Fibroblast of the aortic adventitia (primary cell): ENCODE data around the gene PLEKHM2. TPM values are rescaled to one million over a fixed set of nuclear protein-coding genes. Genes with fewer than 3 reads are reported as not detected.
A peak's percentile ranks its signal among the peaks of the same experiment; 100 is the strongest.
"Not testable (repeated sequence)": the region's sequence is repeated elsewhere in the genome, so short reads cannot be mapped to it uniquely, and the experiment has no call there.

Source experiments
- DNase-seq: peaks from one replicate; pipeline ENCODE4 v3.0.0-alpha.2; 2010; ENCODE audit warnings: low read depth
- H3K4me3 ChIP-seq: 2 replicates; pipeline ENCODE4 v1.5.1; 2011; ENCODE audit warnings: low read depth, mild to moderate bottlenecking, control low read depth, low read length, moderate library complexity
- total RNA-seq: library from RNA; depleted of rRNA; stranded (reverse); fragments of >200 nt; gene quantifications from 2 replicates; pipeline ENCODE4 v1.2.3, GENCODE V29; 2012; ENCODE audit warnings: low replicate concordance
- TF ChIP-seq, protein P1 (sequence below): IDR thresholded peaks from 2 replicates; pipeline ENCODE4 v1.5.1; 2011; ENCODE audit warnings: mild to moderate bottlenecking, low read length, control low read depth, inconsistent platforms; ENCODE audit not compliant: insufficient read depth

Gene PLEKHM2
- total RNA-seq, 1 donor = 76.5 TPM

DNA sequence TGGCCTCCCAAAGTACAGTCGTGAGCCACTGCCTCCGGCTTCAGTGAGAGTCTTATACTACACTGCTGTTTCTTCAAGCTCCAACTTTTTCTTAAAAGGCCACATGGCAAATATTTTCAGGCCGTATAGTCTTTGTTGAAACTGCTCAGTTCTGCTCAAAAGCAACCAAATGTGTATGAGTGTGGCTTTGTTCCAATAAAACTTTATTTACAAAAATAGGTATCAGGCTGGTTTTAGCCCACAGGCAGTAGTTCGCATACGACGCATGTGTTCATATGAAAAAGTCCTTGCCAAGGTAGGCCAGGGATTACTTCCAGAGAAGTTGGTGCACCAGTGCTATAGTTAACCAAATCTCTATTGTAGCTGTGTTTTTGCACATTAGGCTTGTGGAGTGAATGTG is 6.2 kb downstream of the PLEKHM2 start:
- DNase-seq = no peak
- TF ChIP-seq, protein P1, sequence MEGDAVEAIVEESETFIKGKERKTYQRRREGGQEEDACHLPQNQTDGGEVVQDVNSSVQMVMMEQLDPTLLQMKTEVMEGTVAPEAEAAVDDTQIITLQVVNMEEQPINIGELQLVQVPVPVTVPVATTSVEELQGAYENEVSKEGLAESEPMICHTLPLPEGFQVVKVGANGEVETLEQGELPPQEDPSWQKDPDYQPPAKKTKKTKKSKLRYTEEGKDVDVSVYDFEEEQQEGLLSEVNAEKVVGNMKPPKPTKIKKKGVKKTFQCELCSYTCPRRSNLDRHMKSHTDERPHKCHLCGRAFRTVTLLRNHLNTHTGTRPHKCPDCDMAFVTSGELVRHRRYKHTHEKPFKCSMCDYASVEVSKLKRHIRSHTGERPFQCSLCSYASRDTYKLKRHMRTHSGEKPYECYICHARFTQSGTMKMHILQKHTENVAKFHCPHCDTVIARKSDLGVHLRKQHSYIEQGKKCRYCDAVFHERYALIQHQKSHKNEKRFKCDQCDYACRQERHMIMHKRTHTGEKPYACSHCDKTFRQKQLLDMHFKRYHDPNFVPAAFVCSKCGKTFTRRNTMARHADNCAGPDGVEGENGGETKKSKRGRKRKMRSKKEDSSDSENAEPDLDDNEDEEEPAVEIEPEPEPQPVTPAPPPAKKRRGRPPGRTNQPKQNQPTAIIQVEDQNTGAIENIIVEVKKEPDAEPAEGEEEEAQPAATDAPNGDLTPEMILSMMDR = no peak
- no peak overlapping the region for H3K4me3 ChIP-seq

DNA sequence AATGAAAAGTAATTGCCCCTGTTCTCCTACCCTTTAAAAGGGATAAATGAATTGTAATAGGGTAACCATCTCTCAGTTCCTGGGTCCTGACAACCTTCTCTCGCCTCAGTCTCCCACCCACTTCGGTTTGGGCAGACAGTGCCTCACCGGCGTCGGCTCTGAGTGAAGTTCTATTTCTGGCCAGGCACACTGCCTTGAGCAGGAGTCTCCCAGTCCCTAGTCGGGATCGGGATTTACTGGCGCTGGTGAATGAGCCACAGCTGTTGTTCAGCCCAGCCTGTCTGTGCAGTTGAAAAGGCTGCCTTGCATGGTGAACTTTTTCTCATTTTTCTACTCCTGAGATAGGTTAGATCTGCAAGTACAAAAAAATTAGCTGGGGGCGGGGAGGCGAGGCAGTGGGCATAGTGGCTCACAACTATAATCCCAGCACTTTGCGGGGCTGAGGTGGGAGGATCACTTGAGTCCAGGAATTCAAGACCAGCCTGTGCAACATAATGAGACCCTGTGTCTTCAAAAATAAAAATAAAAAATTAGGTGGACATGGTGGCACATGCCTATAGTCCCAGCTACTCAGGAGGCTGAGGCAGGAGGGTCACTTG is 7.4 kb downstream of the PLEKHM2 start:
- DNase-seq = peak; percentile 59
- TF ChIP-seq, protein P1 = no peak
- no peak overlapping the region for H3K4me3 ChIP-seq

GRCh38 chr1:15692121-15692682 is 8.1 kb downstream of the PLEKHM2 start:
- TF ChIP-seq, protein P1 = no peak
- H3K4me3 ChIP-seq = no peak overlapping the region
- DNase-seq = peak; percentile 26

DNA sequence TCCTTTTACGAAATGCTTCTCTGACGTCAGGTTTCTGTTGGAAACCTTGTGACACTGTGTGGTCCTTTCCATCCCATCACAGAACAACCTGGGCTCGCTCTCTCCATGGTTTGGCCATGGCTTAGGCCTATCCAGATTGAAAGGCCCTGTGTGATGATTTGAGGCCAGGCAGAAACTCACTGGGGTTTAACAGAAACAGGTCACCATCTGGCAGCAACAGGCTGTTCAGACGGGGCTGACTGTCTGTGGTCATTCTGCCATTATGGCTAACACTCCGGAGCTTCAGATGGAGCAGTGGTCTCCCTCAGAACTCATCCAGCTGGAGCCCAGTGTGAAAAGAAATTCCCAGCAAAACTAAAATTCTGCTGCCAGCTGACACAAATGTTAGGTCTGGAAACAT is 9.3 kb downstream of the PLEKHM2 start:
- no peak overlapping the region for H3K4me3 ChIP-seq
- no peak for DNase-seq
- TF ChIP-seq, protein P1 = no peak

- TF ChIP-seq, protein P1 = no peak
- DNase-seq = peak; percentile 16
Measured at GRCh38 chr1:15696956-15697521, 12.9 kb downstream of the PLEKHM2 start.

DNA sequence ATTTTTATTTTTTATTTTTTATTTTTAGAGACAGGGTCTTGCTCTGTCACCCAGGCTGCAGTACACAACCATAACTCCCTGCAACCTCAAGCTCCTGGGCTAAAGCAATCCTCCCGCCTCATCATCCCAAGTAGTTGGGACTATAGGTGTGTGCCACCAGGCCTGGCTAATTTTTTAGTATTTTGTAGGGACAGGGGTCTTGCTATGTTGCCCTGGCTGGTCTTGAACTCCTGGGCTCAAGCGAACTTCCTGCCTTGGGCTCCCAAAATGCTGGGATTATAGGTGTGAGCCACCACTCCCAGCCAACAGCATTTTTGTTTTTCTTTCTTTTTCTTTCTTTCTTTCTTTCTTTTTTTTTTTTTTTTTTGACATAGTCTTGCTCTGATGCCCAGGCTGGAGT is 14.1 kb downstream of the PLEKHM2 start:
- TF ChIP-seq, protein P1 = no peak
- no peak overlapping the region for H3K4me3 ChIP-seq
- DNase-seq = no peak

More at GRCh38 chr1:15696956-15697521, 12.9 kb downstream of the PLEKHM2 start:
- no peak overlapping the region for H3K4me3 ChIP-seq

- not testable (repeated sequence) for DNase-seq, H3K4me3 ChIP-seq
Measured at GRCh38 chr1:15699321-15699720, 15.2 kb downstream of the PLEKHM2 start.
